ENCODE results near the gene STXBP3.

GRCh38 chr1:108785264-108785663 is 38.8 kb downstream of the STXBP3 start:
- no peak for TF ChIP-seq CTCF (IDR thresholded peaks at IDR 0.05; ENCODE audit: low read length)
- no peak for TF ChIP-seq EZH2 (optimal IDR thresholded peaks at IDR 0.05; ENCODE audit: low read depth, low read length)
- TF ChIP-seq EZH2phosphoT487 (IDR thresholded peaks at IDR 0.05; ENCODE audit: low read length), result no peak
